HepG2 (cell line): ENCODE measurements around the gene DYSF. TPM values are rescaled to one million over a fixed set of nuclear protein-coding genes. Genes with fewer than 3 reads are reported as not detected.

ENCODE experiments used
- KIAA2018 ChIP-seq: sonication (generic); formaldehyde crosslinking; IDR thresholded peaks from 2 replicates; pipeline ENCODE4 v1.5.0; 2020; ENCODE audit warnings: mild to moderate bottlenecking, missing genetic modification reagents, borderline replicate concordance
- MNT ChIP-seq: fragments of 450-650 bp; IDR thresholded peaks from 2 replicates; pipeline ENCODE4 v1.6.1; 2016
- PAX8 ChIP-seq: sonication (generic); formaldehyde crosslinking; IDR thresholded peaks from 2 replicates; pipeline ENCODE4 v1.8.0; 2022; ENCODE audit warnings: mild to moderate bottlenecking, missing genetic modification reagents, borderline replicate concordance
- ZNF549 ChIP-seq: sonication (generic); formaldehyde crosslinking; IDR thresholded peaks from 2 replicates; pipeline ENCODE4 v1.5.0; 2020; ENCODE audit warnings: missing genetic modification reagents
- ZNF839 ChIP-seq: sonication (generic); formaldehyde crosslinking; IDR thresholded peaks from 2 replicates; pipeline ENCODE4 v1.4.0; 2020; ENCODE audit warnings: missing genetic modification reagents, mild to moderate bottlenecking, borderline replicate concordance
- polyA plus RNA-seq, 8 experiments: library from polyadenylated mRNA; depleted of rRNA in 3 of 8; stranded (reverse) in 7 of 8; unstranded in 1 of 8; fragments of >200 nt; fragmentation: Illumina TruSeq in 4 of 8; extraction: Trizol in 4 of 8; gene quantifications; 2 replicates each; pipeline versions ENCODE4 v1.2.1 to v1.2.3, GENCODE V29; 2011 to 2016; ENCODE audit warnings: low read depth in 4 of 8, missing spikeins in 1 of 8, mixed read lengths in 1 of 8; ENCODE audit not compliant: insufficient read depth in 1 of 8
- total RNA-seq, 5 experiments: library from RNA; depleted of rRNA; stranded (reverse); fragments of >200 nt; fragmentation: Illumina TruSeq; extraction: Trizol; gene quantifications; 2 replicates each; pipeline ENCODE4 v1.2.3, GENCODE V29; 2016; ENCODE audit warnings: low read depth in 1 of 5

DYSF gene
- total and polyA plus RNA-seq, 2 of the 13 experiments (the other 11 are each of a cell fraction or from before 2014, with no cell fraction given) = 0.15 to 2.4 TPM

DNA sequence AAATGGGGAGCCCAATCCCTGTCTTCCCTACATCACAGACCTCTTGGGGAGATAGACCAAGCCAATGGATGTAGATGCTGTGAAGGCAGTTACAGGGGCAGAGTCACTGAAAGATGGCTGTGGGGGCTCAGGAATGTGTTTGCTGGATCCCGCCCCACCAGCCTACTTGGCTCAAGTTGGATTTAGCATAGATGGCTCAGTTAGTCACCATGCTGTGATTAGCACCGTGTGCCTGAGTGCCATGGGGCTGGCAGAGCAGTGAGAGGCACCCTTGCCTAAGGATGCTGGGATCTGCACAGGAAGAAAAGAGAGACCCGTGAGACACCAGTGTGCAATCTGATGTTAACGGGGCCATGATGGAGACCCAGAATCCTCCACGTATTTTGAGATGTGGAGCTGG, 228.3 kb downstream of the DYSF start (continued):
- TF ChIP-seq PAX8 (CRISPR knock-in tag) (no peak), MNT (no peak), KIAA2018 (no peak), ZNF839 (CRISPR knock-in tag) (no peak), ZNF549 (CRISPR knock-in tag) (no peak)
- TF ChIP-seq, all 625 proteins: peak for 0
